Measurements from ENCODE around the gene DAAM2.

DNA sequence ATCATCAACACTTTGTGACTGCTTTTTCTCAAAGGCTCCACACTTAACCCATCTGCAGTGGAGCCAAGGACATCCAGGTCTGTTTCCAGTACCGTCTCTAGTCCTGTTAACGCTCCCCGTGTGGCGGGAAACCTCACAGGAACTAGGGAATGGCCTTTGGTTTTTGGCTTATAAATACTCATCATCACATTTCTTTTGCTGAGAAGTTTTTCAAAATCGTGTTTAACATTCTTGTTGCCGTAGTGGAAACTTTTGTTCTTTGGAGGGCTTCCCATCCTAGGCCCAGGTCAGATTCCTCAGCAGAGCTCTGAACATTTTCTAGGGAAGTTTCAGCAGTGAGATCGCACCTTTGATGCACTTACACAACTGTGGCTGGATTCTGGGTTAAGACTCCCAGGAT is 24.6 kb downstream of the DAAM2 start:
- TF ChIP-seq, protein P1, sequence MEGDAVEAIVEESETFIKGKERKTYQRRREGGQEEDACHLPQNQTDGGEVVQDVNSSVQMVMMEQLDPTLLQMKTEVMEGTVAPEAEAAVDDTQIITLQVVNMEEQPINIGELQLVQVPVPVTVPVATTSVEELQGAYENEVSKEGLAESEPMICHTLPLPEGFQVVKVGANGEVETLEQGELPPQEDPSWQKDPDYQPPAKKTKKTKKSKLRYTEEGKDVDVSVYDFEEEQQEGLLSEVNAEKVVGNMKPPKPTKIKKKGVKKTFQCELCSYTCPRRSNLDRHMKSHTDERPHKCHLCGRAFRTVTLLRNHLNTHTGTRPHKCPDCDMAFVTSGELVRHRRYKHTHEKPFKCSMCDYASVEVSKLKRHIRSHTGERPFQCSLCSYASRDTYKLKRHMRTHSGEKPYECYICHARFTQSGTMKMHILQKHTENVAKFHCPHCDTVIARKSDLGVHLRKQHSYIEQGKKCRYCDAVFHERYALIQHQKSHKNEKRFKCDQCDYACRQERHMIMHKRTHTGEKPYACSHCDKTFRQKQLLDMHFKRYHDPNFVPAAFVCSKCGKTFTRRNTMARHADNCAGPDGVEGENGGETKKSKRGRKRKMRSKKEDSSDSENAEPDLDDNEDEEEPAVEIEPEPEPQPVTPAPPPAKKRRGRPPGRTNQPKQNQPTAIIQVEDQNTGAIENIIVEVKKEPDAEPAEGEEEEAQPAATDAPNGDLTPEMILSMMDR (IDR thresholded peaks at IDR 0.05), result no peak
- TF ChIP-seq TAF1 (IDR thresholded peaks at IDR 0.05; ENCODE audit: borderline replicate concordance, low read depth, low read length), result no peak
- TF ChIP-seq, protein P2, sequence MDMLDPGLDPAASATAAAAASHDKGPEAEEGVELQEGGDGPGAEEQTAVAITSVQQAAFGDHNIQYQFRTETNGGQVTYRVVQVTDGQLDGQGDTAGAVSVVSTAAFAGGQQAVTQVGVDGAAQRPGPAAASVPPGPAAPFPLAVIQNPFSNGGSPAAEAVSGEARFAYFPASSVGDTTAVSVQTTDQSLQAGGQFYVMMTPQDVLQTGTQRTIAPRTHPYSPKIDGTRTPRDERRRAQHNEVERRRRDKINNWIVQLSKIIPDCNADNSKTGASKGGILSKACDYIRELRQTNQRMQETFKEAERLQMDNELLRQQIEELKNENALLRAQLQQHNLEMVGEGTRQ (IDR thresholded peaks at IDR 0.05; ENCODE audit: borderline replicate concordance, low read depth, low read length), result no peak
- no peak for TF ChIP-seq FOXM1 (IDR thresholded peaks at IDR 0.05; ENCODE audit: low read depth)
